HG03135 (cell line): ENCODE data around the gene FTL.
A peak's percentile ranks its signal among the peaks of the same experiment; 100 is the strongest.

ENCODE experiments used
- ATAC-seq: cut with Tn5 transposase; IDR thresholded peaks from one replicate; pipeline ENCODE4 v1.9.1; 2021; ENCODE audit warnings: mild to moderate bottlenecking, moderate library complexity; ENCODE audit not compliant: unreplicated experiment

FTL gene

DNA sequence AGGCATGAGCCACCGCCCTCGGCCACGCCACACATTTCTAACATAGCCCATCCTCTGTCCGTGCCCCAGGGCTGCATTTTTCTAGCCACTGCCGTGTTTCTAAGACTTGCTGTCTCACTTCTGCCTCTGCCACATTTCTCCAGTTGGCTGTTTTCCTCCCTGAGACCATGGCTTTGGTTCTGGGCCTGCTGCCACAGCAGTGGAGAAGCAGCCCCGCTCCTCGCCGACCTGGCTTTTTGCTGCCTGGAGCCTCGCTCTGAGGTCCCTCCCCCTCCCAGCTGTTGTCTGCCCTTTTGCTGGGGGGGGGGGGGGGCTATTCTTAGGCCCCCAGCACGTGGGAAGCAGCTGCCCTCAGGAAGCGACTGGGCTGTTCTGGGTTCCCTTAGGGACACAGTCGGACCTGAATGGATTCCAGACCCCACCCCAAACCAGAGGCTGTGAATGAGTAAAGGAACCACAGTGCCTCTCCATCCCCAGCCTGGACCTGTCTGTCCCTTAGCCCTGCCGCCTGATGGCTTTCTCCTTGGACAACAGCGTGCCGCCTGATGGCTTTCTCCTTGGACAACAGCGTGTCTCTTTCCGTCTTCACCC is 24.7 kb downstream of the FTL start:
- ATAC-seq, result no peak

DNA sequence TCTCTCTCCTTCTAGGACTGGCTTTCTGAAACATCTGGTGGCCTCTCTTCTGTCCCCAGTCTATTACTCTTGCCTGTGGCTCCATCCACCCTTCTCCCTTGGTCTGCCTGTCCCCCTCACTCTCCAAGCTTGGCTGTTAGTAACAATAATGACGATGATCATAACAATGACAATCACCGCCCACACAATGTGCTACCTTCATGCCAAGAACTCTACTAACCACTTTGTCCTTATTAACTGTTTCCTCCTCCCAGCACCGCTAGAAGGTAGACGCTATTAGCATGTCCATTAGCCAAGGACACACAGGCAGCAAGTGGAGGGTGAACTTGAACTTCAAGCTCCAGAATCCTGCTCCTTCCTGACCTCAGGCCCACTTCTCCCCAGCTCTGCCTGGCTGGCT is 25.3 kb downstream of the FTL start:
- ATAC-seq, result no peak

DNA sequence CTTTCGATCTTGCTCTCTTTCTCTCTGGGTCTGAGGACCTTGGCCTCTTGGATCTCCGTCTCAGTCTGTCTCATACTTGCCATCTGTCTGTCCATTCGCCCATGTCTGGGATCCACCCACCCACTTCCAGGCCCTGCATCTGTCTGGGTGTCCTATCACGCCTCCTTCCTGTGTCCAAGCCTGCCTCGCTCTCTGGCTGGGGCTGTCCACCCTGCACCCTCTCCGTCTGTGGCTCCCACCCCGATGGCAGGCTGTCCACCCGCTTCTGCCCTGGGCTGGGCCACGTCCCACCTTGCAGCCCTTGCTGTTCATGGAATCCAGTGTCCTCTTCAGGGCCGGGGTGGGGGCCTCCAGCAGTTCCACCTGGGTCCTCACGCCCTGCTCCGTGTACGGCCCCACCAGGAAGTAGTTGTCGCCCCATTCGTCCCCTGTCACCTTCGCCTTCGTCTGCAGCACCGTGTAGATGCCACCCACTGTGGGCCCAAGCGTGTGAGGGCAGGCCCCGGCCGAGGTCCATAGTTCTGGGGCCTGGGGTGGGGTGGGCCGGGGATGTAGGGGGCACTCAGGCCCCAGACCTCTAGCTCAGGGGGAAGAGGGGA is 26.0 kb downstream of the FTL start:
- no peak for ATAC-seq

DNA sequence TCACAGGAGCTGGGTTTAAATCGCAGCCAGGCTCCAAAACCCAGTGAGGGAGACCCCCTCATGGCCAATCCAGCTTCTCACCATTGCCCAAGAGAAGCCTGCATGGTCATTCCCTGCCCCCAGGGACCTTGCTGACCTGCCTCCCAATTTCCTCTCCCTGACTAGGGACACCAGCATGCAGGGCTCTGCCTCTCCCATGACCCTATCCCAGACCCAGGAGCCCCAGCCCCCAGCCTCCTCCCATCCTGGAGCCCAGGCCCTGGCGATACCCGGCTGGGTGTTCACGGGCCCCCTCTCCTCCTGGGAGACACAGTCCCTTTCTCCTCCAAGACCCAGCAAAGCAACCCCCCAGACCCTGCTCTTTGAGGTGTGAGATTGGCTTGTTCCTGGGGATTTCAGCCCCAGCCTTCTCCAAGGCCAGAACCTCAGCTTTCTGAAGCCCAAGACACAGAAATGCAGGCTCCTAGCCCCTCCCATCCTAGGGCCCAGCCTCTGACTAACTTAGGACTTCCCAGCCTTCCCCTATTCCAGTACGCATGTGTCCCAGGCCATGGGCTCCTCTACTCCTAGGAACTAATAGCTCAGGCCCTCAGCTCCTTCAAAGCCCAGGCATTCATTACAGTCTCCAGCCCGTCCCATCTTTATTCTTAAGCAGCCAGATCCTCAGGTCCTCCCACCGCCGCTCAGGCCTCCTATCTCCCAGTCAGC is 26.9 kb downstream of the FTL start:
- no peak for ATAC-seq

DNA sequence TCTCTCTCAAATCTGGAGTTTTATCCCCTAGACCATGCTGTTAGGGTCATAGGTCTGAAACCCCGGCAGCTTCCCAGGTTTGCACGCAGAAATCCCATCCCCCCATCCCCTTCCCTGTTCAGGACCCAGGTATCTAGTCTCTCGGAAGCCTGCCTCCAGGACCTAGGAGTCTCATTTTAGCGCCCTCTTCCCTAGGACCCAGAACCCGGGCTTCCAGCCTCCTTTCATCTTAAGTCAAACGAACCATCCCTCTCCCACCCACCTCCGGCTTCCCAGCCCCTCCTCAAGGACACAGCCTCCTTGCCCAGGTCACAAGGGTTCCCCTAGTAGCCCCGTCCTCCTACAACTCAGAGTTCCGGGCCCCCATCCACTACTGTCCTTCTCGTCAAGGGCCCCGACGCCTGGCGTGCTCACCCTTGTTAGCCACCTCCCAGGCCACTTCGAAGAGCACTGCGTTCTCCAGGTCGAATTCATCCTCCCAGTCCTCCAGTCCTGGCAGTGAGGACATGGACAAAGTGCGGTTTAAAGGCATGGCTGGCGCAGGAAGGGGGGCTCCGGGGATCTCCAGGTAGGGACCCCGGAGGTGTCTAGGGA is 27.6 kb downstream of the FTL start:
- peak; percentile 15 for ATAC-seq

DNA sequence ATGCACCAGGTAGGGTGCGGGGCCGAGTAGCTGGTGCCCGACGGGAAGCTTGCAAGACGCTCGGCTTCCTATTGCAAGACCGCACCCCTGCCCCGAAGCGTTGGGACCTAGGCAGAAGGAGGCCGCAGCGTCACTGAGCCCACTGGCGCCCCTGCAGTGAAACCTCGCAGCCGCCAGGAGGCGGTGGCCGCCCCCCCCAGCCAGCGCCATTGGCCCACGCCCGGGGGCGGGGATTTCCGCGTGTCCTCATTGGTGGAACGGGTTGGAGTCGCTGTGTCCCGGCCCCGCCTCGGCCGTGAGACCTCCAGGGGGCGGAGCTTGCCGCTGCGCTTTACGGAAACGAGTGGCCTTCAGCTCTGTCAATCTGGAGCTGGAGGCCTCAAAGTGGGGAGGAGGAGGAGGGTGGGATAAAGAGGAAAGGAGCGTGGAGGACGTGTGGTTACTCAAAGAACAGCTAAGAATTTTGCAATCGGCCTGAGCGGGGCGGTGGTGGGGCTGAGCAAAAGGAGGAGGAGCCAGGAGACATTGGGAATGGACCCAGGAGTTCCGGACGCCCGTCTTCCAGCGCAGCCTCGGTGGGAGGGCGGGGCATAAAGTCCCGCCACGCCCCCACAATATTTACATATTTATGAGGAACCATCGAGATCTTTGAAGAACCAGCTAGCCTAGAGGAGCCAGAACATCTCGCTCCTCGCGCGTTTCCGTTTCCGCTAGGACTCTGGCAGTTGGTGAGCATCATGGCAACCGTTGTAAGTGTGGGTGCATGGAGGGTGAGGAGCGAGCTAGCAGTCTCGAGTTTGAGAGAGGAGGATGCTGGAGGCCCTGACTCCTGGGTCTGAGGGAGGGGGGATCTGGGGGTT is 28.3 kb downstream of the FTL start, which contains the start of the genes GYS1 and RUVBL2:
GYS1 (minus strand) TSS at position 135 of the 860 bp plus-strand sequence. CDS start 197 bp downstream, outside the sequence.
RUVBL2 (plus strand) TSS at position 713 of the 860 bp plus-strand sequence; CDS start at position 738, 25 bp downstream.
- peak; percentile 86 for ATAC-seq

DNA sequence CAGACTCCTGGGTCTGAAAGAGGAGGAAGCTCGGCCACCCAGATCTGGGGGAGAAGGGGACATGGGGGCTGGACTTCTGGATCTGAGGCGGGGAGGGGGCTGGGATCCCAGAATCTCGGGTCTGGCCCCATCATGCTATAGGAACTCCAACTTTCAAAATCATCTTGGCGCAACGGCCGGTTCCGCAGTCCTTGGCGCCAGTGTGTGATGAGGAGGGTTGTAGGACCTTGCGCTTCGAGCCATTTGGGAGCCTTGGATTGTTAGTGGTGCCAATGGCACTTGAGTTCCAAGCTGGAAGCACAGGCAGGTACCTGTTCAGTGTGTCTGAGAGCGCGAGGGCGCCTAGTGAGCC is 28.9 kb downstream of the FTL start:
- ATAC-seq, result no peak

- ATAC-seq, result no peak
Observed at GRCh38 chr19:48997972-48998371, 32.9 kb downstream of the FTL start.

GRCh38 chr19:48999481-49000325 is 34.6 kb downstream of the FTL start:
- ATAC-seq, result no peak

GRCh38 chr19:49004133-49004532 is 39.0 kb downstream of the FTL start:
- no peak for ATAC-seq

- no peak for ATAC-seq
Observed at GRCh38 chr19:49004964-49005614, 40.0 kb downstream of the FTL start.

DNA sequence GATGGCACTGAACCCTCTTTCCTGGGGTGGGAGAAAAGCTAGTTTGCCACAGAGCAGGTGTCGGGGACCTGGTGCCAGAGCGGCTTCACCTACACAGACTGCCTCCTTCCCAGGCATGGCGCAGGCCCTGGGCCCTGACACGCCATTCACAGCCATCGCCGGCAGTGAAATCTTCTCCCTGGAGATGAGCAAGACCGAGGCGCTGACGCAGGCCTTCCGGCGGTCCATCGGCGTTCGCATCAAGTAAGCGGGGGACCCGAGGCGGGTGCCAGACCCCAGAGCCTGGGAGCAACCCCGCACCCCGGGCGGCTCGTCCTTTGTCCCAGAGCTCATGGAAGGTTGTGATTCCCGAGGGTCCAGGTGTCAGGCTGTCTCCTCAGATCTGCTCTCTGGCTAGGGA is 41.8 kb downstream of the FTL start:
- ATAC-seq, result no peak

DNA sequence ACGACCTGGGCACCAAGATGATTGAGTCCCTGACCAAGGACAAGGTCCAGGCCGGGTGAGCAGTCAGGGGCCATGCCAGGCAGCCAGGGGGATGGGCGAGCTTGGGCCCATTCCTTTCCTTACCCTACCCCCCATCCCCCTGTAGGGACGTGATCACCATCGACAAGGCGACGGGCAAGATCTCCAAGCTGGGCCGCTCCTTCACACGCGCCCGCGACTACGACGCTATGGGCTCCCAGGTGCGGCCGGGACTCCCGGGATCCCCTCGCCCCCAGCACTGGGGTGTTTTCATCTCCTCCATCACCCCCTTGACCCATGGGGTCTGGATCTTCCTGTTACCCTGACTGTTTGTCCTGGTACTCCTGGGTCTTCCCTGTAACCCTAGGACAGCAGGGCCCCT is 44.7 kb downstream of the FTL start:
- ATAC-seq, result no peak

- ATAC-seq, result no peak
Observed at GRCh38 chr19:49010453-49010852, 45.3 kb downstream of the FTL start.

- ATAC-seq, result no peak
Observed at GRCh38 chr19:49011194-49011593, 46.1 kb downstream of the FTL start.

DNA sequence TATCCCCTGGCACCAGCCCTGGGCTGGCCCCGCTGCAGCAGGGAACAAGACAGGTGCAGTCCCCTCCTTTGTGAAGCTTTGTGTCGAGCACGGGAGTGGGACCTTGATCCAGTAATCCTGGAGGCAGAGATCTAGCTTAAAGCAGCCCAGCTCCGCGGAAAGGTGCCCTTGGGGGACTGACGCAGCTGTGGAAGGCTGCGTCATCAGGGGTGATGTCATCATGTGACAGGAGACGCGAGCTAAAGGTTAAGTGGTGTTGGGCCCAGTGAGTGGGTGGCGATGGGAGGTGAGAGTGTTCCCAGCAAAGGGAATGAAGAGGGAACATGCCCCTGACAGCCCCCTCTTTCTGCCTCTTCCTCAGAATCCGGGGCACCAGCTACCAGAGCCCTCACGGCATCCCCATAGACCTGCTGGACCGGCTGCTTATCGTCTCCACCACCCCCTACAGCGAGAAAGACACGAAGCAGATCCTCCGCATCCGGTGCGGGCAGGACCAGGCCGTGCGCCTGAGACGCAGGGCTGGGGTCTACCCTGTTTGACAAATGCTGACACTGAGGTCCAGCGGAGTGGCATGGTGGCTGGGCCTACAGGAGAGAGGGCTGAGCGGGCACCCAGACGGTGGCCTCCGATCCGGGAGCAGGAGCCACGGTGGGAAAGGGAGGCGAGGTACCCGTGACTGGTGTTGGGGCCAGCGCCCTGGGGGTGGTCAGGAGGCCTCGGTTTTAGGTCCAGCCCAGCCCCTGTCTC is 49.2 kb downstream of the FTL start:
- no peak for ATAC-seq

GRCh38 chr19:49014870-49015255 is 49.8 kb downstream of the FTL start:
- no peak for ATAC-seq

DNA sequence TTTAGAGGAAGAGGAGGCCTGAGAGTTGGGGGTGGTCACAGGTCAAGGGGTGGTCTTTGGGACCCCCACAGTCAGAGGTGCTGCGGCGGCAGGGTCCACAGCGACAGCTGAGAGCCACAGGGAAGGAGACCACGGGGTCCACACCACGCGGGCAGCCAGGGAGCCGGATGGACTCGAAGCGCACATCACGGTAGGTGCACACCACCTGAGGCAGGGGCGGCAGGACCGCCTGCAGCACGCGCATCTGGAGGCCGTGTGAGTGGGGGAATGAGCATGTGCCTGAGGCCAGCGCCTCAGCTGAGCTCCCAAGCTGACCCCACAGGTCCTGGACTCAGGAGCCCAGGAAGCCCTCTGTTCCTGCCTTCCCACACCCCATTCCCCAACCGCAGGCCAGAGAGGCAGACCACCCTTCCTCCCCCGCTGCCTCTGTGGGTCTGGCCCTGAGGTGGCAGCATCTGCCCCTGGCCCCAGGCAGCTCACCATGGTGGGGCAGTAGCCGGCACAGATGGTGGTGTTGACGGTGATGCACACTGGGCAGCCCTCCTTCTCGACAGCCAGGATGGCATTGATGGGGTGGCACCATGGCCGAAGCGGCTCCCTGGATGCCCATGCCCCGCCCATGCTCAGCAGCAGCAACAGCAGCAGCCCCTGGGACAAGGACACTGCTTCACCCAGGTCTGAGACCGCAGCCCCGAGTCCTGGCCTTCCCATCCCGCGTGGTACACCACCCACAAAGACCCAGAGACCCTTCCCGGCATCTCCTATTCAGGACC is 51.1 kb downstream of the FTL start:
- no peak for ATAC-seq
